Neural progenitor cell (in vitro differentiated cells): Measurements from ENCODE around the gene ITCH. TPM values are rescaled to one million over a fixed set of nuclear protein-coding genes. Genes with fewer than 3 reads are reported as not detected.

Experiments
- DNase-seq: peaks from one replicate; pipeline ENCODE4 v3.0.0-alpha.2; 2016; ENCODE audit warnings: low spot score
- H2AFZ ChIP-seq: fragments of 200-600 bp; sonication (generic); replicated peaks from 2 replicates; pipeline ENCODE4 v1.6.1; 2016; ENCODE audit warnings: antibody characterized with exemption
- H3F3A ChIP-seq: fragments of 200-600 bp; sonication (generic); 2 replicates; pipeline ENCODE4 v1.6.1; 2016; ENCODE audit warnings: antibody characterized with exemption, low read depth
- H3K27ac ChIP-seq: fragments of 200-600 bp; sonication (generic); 2 replicates; pipeline ENCODE4 v1.5.1; 2016; ENCODE audit warnings: mild to moderate bottlenecking
- H3K27me3 ChIP-seq: fragments of 200-600 bp; sonication (generic); 2 replicates; pipeline ENCODE4 v1.6.1; 2016; ENCODE audit warnings: mild to moderate bottlenecking, moderate library complexity
- H3K36me3 ChIP-seq: fragments of 200-600 bp; sonication (generic); 2 replicates; pipeline ENCODE4 v1.5.1; 2016
- H3K4me1 ChIP-seq: fragments of 200-600 bp; sonication (generic); 2 replicates; pipeline ENCODE4 v1.6.1; 2016; ENCODE audit warnings: mixed run types
- H3K4me2 ChIP-seq: fragments of 200-600 bp; sonication (generic); 2 replicates; pipeline ENCODE4 v1.6.1; 2016
- H3K4me3 ChIP-seq: fragments of 200-600 bp; sonication (generic); 2 replicates; pipeline ENCODE4 v1.5.1; 2016
- H3K79me2 ChIP-seq: fragments of 200-600 bp; sonication (generic); 2 replicates; pipeline ENCODE4 v1.6.1; 2016; ENCODE audit warnings: low read depth
- H3K9ac ChIP-seq: fragments of 200-600 bp; sonication (generic); 2 replicates; pipeline ENCODE4 v1.6.1; 2016
- H3K9me3 ChIP-seq: fragments of 200-600 bp; sonication (generic); 2 replicates; pipeline ENCODE4 v1.5.1; 2016; ENCODE audit warnings: low read depth
- H4K20me1 ChIP-seq: fragments of 200-600 bp; sonication (generic); 2 replicates; pipeline ENCODE4 v1.6.1; 2016; ENCODE audit warnings: low read depth
- H3K27ac Mint-ChIP-seq: 3 replicates; pipeline ENCODE4 v1.8.0; 2021; ENCODE audit warnings: mixed read lengths
- H3K27me3 Mint-ChIP-seq: 2 replicates; pipeline ENCODE4 v1.8.0; 2022; ENCODE audit warnings: low read depth, mild to moderate bottlenecking, inconsistent platforms, moderate library complexity, mixed read lengths; ENCODE audit not compliant: insufficient read depth
- H3K36me3 Mint-ChIP-seq: 3 replicates; pipeline ENCODE4 v1.8.0; 2021; ENCODE audit warnings: mixed read lengths
- H3K4me1 Mint-ChIP-seq: 3 replicates; pipeline ENCODE4 v1.8.0; 2021; ENCODE audit warnings: mixed read lengths
- H3K4me3 Mint-ChIP-seq: 3 replicates; pipeline ENCODE4 v1.8.0; 2021; ENCODE audit warnings: mild to moderate bottlenecking, moderate library complexity, mixed read lengths
- H3K9me3 Mint-ChIP-seq: 3 replicates; pipeline ENCODE4 v1.8.0; 2020; ENCODE audit warnings: mixed read lengths
- CTCF ChIP-seq: fragments of 200-600 bp; sonication (generic); IDR thresholded peaks from 2 replicates; pipeline ENCODE4 v1.5.1; 2017; ENCODE audit warnings: antibody characterized with exemption, mild to moderate bottlenecking
- EZH2 ChIP-seq: fragments of 200-600 bp; sonication (generic); IDR thresholded peaks from 2 replicates; pipeline ENCODE4 v1.6.1; 2017; ENCODE audit warnings: antibody characterized with exemption, mild to moderate bottlenecking, moderate library complexity
- EZH2phosphoT487 ChIP-seq: fragments of 200-600 bp; sonication (generic); IDR thresholded peaks from 2 replicates; pipeline ENCODE4 v1.6.1; 2017; ENCODE audit warnings: antibody characterized with exemption
- total RNA-seq: library from RNA; depleted of rRNA; stranded (reverse); fragments of >200 nt; gene quantifications from 2 replicates; pipeline ENCODE4 v1.2.3, GENCODE V29; 2015; ENCODE audit warnings: low replicate concordance

The ITCH gene
- total RNA-seq, 1 donor from 2014 or later, result 55.2 TPM

- Histone ChIP-seq H3K9ac (no peak overlapping the region), H3K36me3 (peaks cover 15% of the 10 kb centered on the region), H3K9me3 (no peaks in the 10 kb centered on the region), H3K79me2 (peaks cover 83% of the 10 kb centered on the region), H3K4me1 (peaks cover 1% of the 10 kb centered on the region), H3K27me3 (no peaks in the 10 kb centered on the region), H4K20me1 (peaks cover 57% of the 10 kb centered on the region), H3K4me3 (no peak overlapping the region), H3K4me2 (no peak overlapping the region), H3F3A (no peaks in the 10 kb centered on the region), H2AFZ (no peak overlapping the region), H3K27ac (no peak overlapping the region)
- Mint-ChIP-seq H3K9me3 (no peaks in the 10 kb centered on the region), H3K27ac (no peak overlapping the region), H3K4me1 (peaks cover 15% of the 10 kb centered on the region), H3K36me3 (peaks cover 38% of the 10 kb centered on the region), H3K4me3 (no peak overlapping the region), H3K27me3 (peaks cover 4% of the 10 kb centered on the region)
- TF ChIP-seq CTCF (no peak), EZH2 (no peak), EZH2phosphoT487 (no peak)
- no peak for DNase-seq
Measured at GRCh38 chr20:34369265-34369664, 6.2 kb downstream of the ITCH start.

- Mint-ChIP-seq H3K4me3 (no peak overlapping the region), H3K4me1 (peaks cover 14% of the 10 kb centered on the region), H3K27me3 (peaks cover 4% of the 10 kb centered on the region), H3K27ac (no peak overlapping the region), H3K9me3 (no peaks in the 10 kb centered on the region), H3K36me3 (peaks cover 40% of the 10 kb centered on the region)
- Histone ChIP-seq H3K79me2 (peaks cover 83% of the 10 kb centered on the region), H3K27me3 (no peaks in the 10 kb centered on the region), H3K36me3 (peaks cover 17% of the 10 kb centered on the region), H3K9ac (no peak overlapping the region), H3K27ac (no peak overlapping the region), H3K4me2 (no peak overlapping the region), H2AFZ (no peak overlapping the region), H3K9me3 (no peaks in the 10 kb centered on the region), H3K4me3 (no peak overlapping the region), H3K4me1 (no peaks in the 10 kb centered on the region), H4K20me1 (peaks cover 54% of the 10 kb centered on the region), H3F3A (no peaks in the 10 kb centered on the region)
- no peak for DNase-seq
- TF ChIP-seq CTCF (no peak), EZH2phosphoT487 (no peak), EZH2 (no peak)
Measured at GRCh38 chr20:34370062-34370461, 7.0 kb downstream of the ITCH start.

DNA sequence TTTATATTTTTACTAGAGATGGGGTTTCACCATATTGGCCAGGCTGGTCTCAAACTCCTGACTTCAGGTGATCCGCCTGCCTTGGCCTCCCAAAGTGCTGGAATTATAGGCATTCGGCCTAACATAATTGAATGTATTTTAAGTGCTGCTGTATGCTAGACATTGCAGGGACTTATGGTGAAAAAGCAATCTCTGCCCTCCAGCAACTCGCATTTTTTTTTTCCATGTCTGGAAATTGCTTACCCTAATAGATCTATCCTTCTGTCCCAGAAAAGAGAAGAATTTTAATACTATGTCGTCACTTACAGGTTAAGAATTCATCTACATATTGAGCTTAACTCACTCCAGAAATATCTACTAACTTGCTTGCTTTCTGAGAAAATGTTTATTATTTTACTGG lies 10.4 kb downstream of the ITCH start:
- H2AFZ ChIP-seq, result no peak overlapping the region
- Mint-ChIP-seq H3K4me3 (no peak overlapping the region), H3K27ac (no peak overlapping the region), H3K36me3 (peaks cover 26% of the 10 kb centered on the region), H3K27me3 (peaks cover 2% of the 10 kb centered on the region), H3K9me3 (no peaks in the 10 kb centered on the region), H3K4me1 (peaks cover 10% of the 10 kb centered on the region)
- no peaks in the 10 kb centered on the region for H3K4me1 ChIP-seq
- H3K9ac ChIP-seq, result no peak overlapping the region
- no peak overlapping the region for H3K4me2 ChIP-seq
- no peak for DNase-seq
- no peaks in the 10 kb centered on the region for H3F3A ChIP-seq
- H3K9me3 ChIP-seq, result no peaks in the 10 kb centered on the region
- H3K4me3 ChIP-seq, result no peak overlapping the region
- peaks cover 83% of the 10 kb centered on the region for H3K79me2 ChIP-seq
- H3K27ac ChIP-seq, result no peak overlapping the region
- peaks cover 39% of the 10 kb centered on the region for H4K20me1 ChIP-seq
- TF ChIP-seq CTCF, result no peak
- TF ChIP-seq EZH2phosphoT487, result no peak
- no peak for TF ChIP-seq EZH2
- peaks cover 17% of the 10 kb centered on the region for H3K36me3 ChIP-seq
- no peaks in the 10 kb centered on the region for H3K27me3 ChIP-seq
